ENCODE data around the gene A4GALT.
"Not testable (repeated sequence)": the region's sequence is repeated elsewhere in the genome, so short reads cannot be mapped to it uniquely, and the experiment has no call there.

The A4GALT gene

DNA sequence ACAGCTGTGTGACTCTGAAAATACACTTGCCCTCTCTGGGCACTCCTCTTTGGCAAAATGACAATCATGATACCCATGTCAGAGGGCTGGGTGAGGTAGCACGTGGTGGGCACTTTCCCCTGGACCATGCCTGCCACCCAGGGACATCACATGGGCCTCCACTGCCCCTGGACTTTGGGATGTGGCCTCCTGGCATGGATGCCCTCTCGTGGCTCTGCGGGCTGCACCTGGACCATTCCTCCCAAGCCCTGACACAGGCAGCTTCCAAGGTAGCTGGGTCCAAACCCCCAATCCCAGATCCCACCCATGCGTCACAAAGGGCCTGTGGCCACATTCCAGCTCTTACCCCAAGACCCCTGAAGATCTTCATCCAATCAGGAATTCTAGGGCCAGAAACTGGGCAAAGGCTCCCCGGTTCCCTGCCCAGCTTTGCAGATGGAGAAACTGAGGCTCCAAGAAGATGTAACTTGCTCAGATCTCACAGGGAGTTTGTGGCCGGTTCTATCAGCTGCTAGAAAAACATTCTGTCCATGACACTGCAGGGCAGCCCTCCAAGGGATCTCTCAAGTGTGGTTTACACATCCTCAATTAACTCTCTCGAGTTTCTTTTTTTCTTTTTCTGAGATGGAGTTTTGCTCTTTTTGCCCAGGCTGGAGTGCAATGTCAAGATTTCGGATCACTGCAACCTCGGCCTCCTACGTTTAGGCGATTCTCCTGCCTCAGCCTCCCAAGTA, 36.0 kb downstream of the A4GALT start:
- no peak for DNase-seq (ENCODE audit: low spot score)
- TF ChIP-seq, protein P1, sequence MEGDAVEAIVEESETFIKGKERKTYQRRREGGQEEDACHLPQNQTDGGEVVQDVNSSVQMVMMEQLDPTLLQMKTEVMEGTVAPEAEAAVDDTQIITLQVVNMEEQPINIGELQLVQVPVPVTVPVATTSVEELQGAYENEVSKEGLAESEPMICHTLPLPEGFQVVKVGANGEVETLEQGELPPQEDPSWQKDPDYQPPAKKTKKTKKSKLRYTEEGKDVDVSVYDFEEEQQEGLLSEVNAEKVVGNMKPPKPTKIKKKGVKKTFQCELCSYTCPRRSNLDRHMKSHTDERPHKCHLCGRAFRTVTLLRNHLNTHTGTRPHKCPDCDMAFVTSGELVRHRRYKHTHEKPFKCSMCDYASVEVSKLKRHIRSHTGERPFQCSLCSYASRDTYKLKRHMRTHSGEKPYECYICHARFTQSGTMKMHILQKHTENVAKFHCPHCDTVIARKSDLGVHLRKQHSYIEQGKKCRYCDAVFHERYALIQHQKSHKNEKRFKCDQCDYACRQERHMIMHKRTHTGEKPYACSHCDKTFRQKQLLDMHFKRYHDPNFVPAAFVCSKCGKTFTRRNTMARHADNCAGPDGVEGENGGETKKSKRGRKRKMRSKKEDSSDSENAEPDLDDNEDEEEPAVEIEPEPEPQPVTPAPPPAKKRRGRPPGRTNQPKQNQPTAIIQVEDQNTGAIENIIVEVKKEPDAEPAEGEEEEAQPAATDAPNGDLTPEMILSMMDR (IDR thresholded peaks at IDR 0.05; ENCODE audit: extremely low read depth, missing control alignments): no peak

DNA sequence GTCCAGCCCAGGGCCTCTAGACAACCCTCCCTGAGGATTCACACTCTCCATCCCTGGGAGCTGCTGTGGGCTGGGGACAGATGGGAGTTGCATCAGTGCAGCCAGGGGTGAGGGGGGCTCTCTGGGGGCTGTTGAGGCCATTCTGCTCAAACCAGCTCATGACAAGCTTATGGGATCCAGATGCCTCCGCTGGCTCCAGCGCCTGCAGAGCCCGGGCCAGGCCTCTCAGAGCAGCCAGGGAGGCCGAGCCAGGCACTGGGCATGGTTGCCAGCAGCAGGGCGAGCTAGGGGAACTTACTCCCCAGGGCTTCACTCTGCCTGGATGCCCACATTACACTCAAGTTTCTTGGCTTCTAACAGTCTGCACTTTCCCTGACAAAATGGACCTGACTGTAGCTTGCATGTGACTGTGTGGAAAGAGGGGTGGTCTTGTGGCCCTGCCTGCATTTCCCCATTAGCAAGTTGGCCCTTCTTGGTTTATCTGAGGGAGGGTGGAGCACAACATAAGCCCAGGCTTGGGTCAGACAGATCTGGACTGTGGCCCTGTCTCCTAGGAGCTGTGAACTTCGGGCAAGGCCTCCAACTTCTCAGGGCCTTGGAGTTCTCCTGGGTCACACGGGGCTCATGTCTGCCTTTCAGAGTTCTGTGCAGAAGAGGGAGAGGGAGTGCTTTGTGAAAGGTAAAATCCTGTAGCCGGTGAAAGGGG, 36.9 kb downstream of the A4GALT start:
- TF ChIP-seq, protein P1 (IDR thresholded peaks at IDR 0.05; ENCODE audit: extremely low read depth, missing control alignments): no peak
- DNase-seq (ENCODE audit: low spot score): no peak

DNA sequence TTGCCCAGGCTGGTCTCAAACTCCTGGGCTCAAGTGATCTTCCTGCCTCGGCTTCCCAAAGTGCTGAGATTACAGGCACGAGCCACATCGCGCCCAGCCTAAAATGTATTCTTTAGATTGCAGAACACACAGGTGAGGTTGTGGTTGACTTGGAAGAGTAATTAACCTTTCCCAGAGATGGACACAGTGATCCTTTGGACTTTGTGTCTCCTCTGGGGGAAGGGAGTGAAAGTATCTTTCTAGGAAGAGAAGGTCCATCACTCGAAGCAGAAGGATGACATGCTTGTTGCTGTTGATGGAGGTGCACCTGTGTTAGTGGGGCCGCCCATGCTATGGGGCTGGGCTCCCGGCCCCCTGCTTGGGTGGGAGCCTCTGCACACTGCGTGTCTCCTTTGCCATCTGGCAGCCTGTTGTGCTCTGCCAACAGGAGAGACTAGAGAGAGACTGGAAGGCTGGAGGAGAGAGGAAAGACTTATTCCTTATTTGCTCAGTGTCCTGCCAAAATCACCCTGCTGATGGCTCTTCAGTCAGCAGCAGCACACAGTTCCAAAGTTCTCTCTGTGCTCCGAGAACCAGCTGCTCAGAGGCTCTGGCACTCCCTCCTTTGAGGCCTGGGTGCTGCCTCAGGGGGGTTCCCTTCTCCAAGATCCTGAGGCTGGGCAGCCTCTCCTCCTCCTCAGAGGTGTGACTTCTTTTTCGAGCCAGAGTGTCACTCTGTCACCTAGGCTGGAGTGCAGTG, 38.4 kb downstream of the A4GALT start:
- TF ChIP-seq, protein P1 (IDR thresholded peaks at IDR 0.05; ENCODE audit: extremely low read depth, missing control alignments): no peak
- no peak for DNase-seq (ENCODE audit: low spot score)

DNA sequence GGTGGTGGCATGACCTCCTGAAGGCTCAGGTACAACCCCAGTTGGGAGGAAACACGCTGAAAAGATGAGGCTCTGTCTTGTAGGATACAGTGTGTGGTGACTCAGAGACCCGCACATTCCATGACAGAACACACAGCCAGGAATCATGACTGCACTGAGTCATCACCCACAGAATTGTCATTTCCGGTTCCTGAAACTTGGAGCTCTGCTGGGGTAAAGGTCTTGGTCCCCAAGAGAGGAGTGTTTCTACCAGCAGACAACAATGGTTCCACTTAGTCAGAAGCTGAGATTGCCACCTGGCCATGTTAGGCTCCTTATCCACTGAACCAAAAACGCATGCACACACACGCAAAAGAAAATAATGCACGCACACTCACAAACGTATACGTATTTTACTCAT, 40.0 kb downstream of the A4GALT start:
- no peak for DNase-seq (ENCODE audit: low spot score)
- TF ChIP-seq, protein P1 (IDR thresholded peaks at IDR 0.05; ENCODE audit: extremely low read depth, missing control alignments): no peak

DNA sequence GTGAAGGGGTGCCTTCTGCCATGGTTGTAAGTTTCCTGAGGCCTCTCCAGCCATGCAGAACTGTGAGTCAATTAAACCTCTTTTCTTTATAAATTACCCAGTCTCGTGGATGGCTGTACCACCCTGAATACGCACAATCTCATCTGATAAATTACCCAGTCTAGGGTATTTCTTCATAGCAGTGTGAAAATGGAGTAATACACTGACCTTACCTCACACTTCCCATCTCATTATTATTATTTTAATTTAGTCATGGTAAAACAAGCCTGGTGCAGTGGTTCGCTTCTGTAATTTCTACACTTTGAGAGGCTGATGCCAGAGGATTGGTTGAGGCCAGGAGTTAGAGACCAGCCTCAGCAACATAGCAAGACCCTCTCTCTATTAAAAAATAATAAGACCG, 41.0 kb downstream of the A4GALT start:
- TF ChIP-seq, protein P1 (IDR thresholded peaks at IDR 0.05; ENCODE audit: extremely low read depth, missing control alignments): no peak
- no peak for DNase-seq (ENCODE audit: low spot score)

DNA sequence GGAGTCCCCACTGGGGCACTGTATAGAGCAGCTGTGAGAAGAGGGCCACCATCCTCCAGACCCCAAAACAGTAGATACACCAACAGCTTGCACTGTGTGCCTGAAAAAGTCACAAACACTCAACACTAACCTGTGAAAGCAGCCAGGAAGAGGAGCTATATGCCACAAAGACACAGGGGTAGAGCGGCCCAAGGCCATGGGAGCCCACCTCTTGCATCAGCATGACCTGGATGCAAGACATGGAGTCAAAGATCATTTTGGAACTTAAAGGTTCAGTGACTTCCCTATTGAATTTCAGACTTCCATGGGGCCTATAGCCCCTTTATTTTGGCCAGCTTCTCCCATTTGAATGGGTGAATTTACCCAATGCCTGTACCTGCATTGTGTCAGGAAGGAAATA, 41.8 kb downstream of the A4GALT start:
- DNase-seq (ENCODE audit: low spot score): no peak
- TF ChIP-seq, protein P1 (IDR thresholded peaks at IDR 0.05; ENCODE audit: extremely low read depth, missing control alignments): no peak

DNA sequence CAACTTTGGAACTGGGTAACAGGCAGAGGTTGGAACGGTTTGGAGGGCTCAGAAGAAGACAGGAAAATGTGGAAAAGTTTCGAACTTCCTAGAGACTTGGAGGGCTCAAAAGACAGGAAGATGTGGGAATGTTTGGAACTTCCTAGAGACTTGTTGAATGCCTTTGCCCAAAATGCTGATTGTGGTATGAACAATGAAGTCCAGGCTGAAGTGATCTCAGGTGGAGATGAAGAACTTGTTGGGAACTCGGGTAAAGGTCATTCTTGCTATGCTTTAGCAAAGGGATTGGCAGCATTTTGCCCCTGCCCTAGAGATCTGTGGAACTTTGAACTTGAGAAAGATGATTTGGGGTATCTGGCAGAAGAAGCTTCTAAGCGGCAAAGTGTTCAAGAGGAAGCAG, 42.7 kb downstream of the A4GALT start:
- not testable (repeated sequence) for DNase-seq (ENCODE audit: low spot score)

Data from GM20000 (cell line).